Transverse colon (tissue), 4 donors: ENCODE measurements around the gene CDC20B.

ENCODE experiments used
- CTCF ChIP-seq, 5 experiments: fragments of 200-600 bp in 3 of 5; fragments of 450-650 bp in 2 of 5; sonication (generic) in 3 of 5; IDR thresholded peaks; 1 replicate in 2 of 5; 2 replicates in 3 of 5; pipeline ENCODE4 v1.5.1; 2016 to 2017; ENCODE audit warnings: antibody characterized with exemption in 5 of 5, inconsistent platforms in 3 of 5, mild to moderate bottlenecking in 2 of 5, moderate library complexity in 1 of 5
- EP300 ChIP-seq: sonication (generic); formaldehyde crosslinking; IDR thresholded peaks from one replicate; pipeline ENCODE4 v1.6.1; 2017; ENCODE audit warnings: antibody characterized with exemption, low read depth
- POLR2A ChIP-seq: fragments of 450-650 bp; IDR thresholded peaks from one replicate; pipeline ENCODE4 v1.6.1; 2016; ENCODE audit warnings: antibody characterized with exemption, mild to moderate bottlenecking, moderate library complexity
- POLR2AphosphoS5 ChIP-seq, 3 donors: sonication (generic); formaldehyde crosslinking; IDR thresholded peaks; one replicate each; pipeline ENCODE4 v1.6.1; 2016; ENCODE audit warnings: antibody characterized with exemption in 3 of 3

- no peak for TF ChIP-seq POLR2A
- TF ChIP-seq CTCF (IDR thresholded peaks at IDR 0.05) = no peak
- no peak for TF ChIP-seq POLR2AphosphoS5 (IDR thresholded peaks at IDR 0.05)
- TF ChIP-seq EP300 = no peak
These were observed 91.4 kb downstream of the CDC20B start for GRCh38 chr5:55081541-55081940.
